Body of pancreas (tissue), 4 donors: ENCODE measurements around the gene LIN28A.

Experiments used
- POLR2A ChIP-seq, 3 donors: fragments of 450-650 bp; IDR thresholded peaks; one replicate each; pipeline ENCODE4 v1.6.1; 2016; ENCODE audit warnings: antibody characterized with exemption in 3 of 3, mild to moderate bottlenecking in 2 of 3
- TF ChIP-seq, protein P1 (sequence below), 7 experiments: fragments of 450-650 bp in 4 of 7; fragments of 200-600 bp in 3 of 7; sonication (generic) in 3 of 7; IDR thresholded peaks; one replicate each; pipeline ENCODE4 v1.5.1; 2016 to 2019; ENCODE audit warnings: antibody characterized with exemption in 7 of 7

GRCh38 chr1:26472320-26472900 is 61.8 kb downstream of the LIN28A start, which contains the start of gene HMGN2:
- TF ChIP-seq, protein P1, sequence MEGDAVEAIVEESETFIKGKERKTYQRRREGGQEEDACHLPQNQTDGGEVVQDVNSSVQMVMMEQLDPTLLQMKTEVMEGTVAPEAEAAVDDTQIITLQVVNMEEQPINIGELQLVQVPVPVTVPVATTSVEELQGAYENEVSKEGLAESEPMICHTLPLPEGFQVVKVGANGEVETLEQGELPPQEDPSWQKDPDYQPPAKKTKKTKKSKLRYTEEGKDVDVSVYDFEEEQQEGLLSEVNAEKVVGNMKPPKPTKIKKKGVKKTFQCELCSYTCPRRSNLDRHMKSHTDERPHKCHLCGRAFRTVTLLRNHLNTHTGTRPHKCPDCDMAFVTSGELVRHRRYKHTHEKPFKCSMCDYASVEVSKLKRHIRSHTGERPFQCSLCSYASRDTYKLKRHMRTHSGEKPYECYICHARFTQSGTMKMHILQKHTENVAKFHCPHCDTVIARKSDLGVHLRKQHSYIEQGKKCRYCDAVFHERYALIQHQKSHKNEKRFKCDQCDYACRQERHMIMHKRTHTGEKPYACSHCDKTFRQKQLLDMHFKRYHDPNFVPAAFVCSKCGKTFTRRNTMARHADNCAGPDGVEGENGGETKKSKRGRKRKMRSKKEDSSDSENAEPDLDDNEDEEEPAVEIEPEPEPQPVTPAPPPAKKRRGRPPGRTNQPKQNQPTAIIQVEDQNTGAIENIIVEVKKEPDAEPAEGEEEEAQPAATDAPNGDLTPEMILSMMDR (IDR thresholded peaks at IDR 0.05): no peak
- TF ChIP-seq POLR2A (IDR thresholded peaks at IDR 0.05): peak; percentile 29 to 70 (median 69)
